ENCODE measurements around the gene MTIF3.

The MTIF3 gene, protein sequence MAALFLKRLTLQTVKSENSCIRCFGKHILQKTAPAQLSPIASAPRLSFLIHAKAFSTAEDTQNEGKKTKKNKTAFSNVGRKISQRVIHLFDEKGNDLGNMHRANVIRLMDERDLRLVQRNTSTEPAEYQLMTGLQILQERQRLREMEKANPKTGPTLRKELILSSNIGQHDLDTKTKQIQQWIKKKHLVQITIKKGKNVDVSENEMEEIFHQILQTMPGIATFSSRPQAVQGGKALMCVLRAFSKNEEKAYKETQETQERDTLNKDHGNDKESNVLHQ

DNA sequence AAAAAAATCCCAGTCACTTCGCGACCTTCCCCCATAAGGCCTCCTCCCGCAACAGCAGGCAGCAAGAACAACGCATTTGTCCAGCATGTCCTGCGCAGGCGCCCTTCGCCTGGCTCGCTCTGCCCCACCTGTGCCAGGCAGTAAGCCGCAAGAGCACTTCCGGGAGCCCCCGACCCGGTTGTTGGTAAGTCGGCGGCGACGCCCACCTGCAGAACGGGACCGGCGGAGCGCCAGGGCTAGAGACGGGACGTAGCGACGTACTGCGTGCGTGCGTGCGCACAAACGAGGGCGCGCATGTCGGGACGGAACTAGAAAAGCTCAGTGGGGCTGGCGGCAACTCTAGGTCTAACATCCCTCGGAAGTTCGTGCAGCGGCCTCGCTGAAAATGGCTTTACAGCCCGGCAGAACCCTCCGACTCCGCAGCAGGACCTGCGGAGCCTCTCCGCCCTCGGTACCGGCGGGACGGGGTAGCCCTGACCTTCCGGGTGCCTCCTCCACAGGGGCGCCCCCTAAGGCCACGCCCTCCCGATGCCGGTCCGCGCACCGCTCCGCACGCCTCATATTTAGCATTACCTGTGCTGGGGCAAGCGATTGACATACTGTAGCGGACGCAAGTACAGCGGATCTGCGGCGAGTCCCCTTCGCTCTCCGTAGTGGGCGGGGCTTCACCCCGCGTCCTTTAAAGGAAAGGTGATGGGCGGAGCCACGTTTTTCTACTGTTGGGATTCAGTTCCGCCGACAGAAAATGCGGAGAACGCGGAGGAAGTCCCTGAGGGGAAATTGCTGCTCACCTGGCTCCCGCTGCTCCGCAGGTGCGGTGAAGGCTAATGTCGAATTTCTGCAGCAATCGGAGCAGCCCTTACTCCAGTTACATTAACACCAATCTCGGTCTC, at the start of gene MTIF3:
Gene MTIF3, minus strand, starts transcription at position 629 of the 893 bp plus-strand sequence. CDS start 10,116 bp downstream, outside the sequence.
- peak; percentile 93 for ATAC-seq

GRCh38 chr13:27497563-27498230, 47.3 kb upstream of the MTIF3 start:
- no peak for ATAC-seq
- no peak for TF ChIP-seq ZNF8 (CRISPR knock-in tag; IDR thresholded peaks at IDR 0.05)
- no peak for TF ChIP-seq ARNTL (CRISPR knock-in tag; IDR thresholded peaks at IDR 0.05; ENCODE audit: borderline replicate concordance, low read depth)
- no peak for TF ChIP-seq SNAI2 (CRISPR knock-in tag; IDR thresholded peaks at IDR 0.05)
- TF ChIP-seq ZC3H10 (CRISPR knock-in tag; IDR thresholded peaks at IDR 0.05): no peak

More for the DNA sequence above, at the start of gene MTIF3:
- TF ChIP-seq RARB (CRISPR knock-in tag; IDR thresholded peaks at IDR 0.05): no peak
- no peak for TF ChIP-seq PPARA (CRISPR knock-in tag; IDR thresholded peaks at IDR 0.05; ENCODE audit: borderline replicate concordance)
- no peak for TF ChIP-seq ISL1 (CRISPR knock-in tag; IDR thresholded peaks at IDR 0.05)
- TF ChIP-seq ZFP30 (CRISPR knock-in tag; IDR thresholded peaks at IDR 0.05): no peak
- TF ChIP-seq ARNTL (CRISPR knock-in tag; IDR thresholded peaks at IDR 0.05; ENCODE audit: borderline replicate concordance, low read depth): no peak
- no peak for TF ChIP-seq OSR1 (CRISPR knock-in tag; IDR thresholded peaks at IDR 0.05)
- no peak for TF ChIP-seq ZC3H10 (CRISPR knock-in tag; IDR thresholded peaks at IDR 0.05)
- no peak for TF ChIP-seq ZFP3 (CRISPR knock-in tag; IDR thresholded peaks at IDR 0.05)
- no peak for TF ChIP-seq TOX (CRISPR knock-in tag; IDR thresholded peaks at IDR 0.05; ENCODE audit: borderline replicate concordance)
- TF ChIP-seq, protein P1, sequence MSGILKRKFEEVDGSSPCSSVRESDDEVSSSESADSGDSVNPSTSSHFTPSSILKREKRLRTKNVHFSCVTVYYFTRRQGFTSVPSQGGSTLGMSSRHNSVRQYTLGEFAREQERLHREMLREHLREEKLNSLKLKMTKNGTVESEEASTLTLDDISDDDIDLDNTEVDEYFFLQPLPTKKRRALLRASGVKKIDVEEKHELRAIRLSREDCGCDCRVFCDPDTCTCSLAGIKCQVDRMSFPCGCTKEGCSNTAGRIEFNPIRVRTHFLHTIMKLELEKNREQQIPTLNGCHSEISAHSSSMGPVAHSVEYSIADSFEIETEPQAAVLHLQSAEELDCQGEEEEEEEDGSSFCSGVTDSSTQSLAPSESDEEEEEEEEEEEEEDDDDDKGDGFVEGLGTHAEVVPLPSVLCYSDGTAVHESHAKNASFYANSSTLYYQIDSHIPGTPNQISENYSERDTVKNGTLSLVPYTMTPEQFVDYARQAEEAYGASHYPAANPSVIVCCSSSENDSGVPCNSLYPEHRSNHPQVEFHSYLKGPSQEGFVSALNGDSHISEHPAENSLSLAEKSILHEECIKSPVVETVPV (CRISPR knock-in tag; IDR thresholded peaks at IDR 0.05): no peak
- TF ChIP-seq BACH2 (CRISPR knock-in tag; IDR thresholded peaks at IDR 0.05; ENCODE audit: borderline replicate concordance): no peak
- no peak for TF ChIP-seq ESRRG (CRISPR knock-in tag; IDR thresholded peaks at IDR 0.05)
- TF ChIP-seq ZNF70 (CRISPR knock-in tag; IDR thresholded peaks at IDR 0.05): no peak
- no peak for TF ChIP-seq CSDC2 (CRISPR knock-in tag; IDR thresholded peaks at IDR 0.05)
- TF ChIP-seq ZNF565 (CRISPR knock-in tag; conservative IDR thresholded peaks at IDR 0.05; ENCODE audit: low read depth): no peak
- TF ChIP-seq, protein P2, sequence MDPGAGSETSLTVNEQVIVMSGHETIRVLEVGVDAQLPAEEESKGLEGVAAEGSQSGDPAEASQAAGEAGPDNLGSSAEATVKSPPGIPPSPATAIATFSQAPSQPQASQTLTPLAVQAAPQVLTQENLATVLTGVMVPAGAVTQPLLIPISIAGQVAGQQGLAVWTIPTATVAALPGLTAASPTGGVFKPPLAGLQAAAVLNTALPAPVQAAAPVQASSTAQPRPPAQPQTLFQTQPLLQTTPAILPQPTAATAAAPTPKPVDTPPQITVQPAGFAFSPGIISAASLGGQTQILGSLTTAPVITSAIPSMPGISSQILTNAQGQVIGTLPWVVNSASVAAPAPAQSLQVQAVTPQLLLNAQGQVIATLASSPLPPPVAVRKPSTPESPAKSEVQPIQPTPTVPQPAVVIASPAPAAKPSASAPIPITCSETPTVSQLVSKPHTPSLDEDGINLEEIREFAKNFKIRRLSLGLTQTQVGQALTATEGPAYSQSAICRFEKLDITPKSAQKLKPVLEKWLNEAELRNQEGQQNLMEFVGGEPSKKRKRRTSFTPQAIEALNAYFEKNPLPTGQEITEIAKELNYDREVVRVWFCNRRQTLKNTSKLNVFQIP (CRISPR knock-in tag; IDR thresholded peaks at IDR 0.05; ENCODE audit: borderline replicate concordance, low read depth): no peak
- TF ChIP-seq TCF4 (CRISPR knock-in tag; IDR thresholded peaks at IDR 0.05; ENCODE audit: borderline replicate concordance): no peak; the same call in 1 of the 2 replicates
- TF ChIP-seq SNAI2 (CRISPR knock-in tag; IDR thresholded peaks at IDR 0.05): no peak
- no peak for TF ChIP-seq TSHZ2 (CRISPR knock-in tag; IDR thresholded peaks at IDR 0.05)

DNA sequence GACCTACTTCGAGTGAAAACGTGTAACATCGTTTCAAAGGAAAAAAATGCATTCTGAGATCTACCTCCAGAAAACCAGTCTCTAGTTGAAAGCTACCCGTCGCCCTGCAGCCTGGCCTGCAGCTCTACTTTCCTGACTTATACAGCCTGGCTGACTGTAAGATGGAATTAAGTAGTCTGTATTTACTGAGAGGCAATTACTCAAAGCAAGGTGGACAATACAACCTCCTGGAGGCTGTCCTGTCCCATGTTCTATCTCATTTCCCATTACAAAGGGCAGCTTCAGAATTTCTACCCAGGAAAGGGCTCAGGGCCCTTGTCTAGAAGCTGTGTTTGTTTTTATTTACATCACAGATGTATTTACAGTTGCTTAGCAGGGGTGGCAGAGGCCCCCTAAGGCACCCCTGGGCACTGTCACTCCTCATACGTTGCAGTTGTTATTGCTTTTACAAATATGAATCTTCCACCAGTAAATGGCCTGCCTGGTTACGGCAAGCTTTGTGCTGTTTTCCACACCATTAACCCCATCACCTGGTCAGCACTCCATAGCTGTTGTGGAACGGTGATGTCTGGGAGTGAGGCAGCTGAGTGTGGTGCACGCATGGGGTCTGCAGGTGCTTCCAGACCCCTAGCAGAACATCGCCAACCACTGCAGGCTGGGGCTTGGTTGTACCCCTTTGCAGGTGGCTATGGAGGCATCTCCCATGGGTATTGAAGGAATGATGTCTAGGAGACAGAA, 46.3 kb upstream of the MTIF3 start:
- no peak for ATAC-seq
- TF ChIP-seq ISL1 (CRISPR knock-in tag; IDR thresholded peaks at IDR 0.05) (no peak), ZNF8 (CRISPR knock-in tag; IDR thresholded peaks at IDR 0.05) (no peak), ZNF565 (CRISPR knock-in tag; conservative IDR thresholded peaks at IDR 0.05; ENCODE audit: low read depth) (no peak), BACH2 (CRISPR knock-in tag; IDR thresholded peaks at IDR 0.05; ENCODE audit: borderline replicate concordance) (no peak), TSHZ2 (CRISPR knock-in tag; IDR thresholded peaks at IDR 0.05) (no peak), CSDC2 (CRISPR knock-in tag; IDR thresholded peaks at IDR 0.05) (no peak), TOX (CRISPR knock-in tag; IDR thresholded peaks at IDR 0.05; ENCODE audit: borderline replicate concordance) (no peak), SNAI2 (CRISPR knock-in tag; IDR thresholded peaks at IDR 0.05) (no peak), CREB5 (CRISPR knock-in tag; IDR thresholded peaks at IDR 0.05; ENCODE audit: low read depth) (no peak), RARB (CRISPR knock-in tag; IDR thresholded peaks at IDR 0.05) (no peak)
